GM15510 (cell line): ENCODE measurements around the gene HS6ST1.

Source experiments
- POLR2A ChIP-seq: IDR thresholded peaks from 3 replicates; pipeline ENCODE4 v1.6.1; 2011; ENCODE audit warnings: borderline replicate concordance; ENCODE audit not compliant: insufficient read length; ENCODE audit errors: extremely low read depth

The HS6ST1 gene

DNA sequence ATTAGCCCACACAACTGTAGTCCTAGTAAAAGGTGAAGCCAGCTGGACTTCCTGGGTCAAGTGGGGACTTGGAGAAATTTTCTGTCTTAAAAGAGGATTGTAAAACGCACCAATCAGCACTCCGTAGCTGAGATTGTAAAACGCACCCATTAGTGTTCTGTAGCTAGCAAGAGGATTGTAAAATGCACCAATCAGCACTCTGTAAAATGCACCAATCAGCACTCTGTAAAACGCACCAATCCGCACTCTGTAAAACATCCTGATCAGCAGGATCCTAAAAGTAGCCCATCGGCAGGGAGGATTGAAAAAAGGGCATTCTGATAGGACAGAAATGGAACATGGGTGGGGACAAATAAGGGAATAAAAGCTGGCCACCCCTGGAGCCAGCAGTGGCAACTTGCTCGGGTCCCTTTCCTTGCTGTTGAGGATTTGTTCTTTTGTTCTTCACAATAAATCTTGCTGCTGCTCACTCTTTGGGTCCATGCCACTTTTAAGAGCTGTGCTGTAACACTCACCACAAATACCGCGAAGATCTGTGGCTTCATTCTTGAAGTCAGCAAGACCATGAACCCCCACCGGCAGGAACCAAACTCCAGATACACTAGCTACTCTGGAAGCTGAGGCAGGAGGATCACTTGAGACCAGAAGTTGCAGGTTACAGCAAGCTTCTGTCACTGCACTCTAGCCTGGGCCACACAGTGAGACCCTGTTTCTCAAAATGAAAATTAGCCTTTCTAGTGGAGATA lies 102.6 kb downstream of the HS6ST1 start:
- no peak for TF ChIP-seq POLR2A
